ENCODE results near the gene PRM3. TPM values are rescaled to one million over a fixed set of nuclear protein-coding genes. Genes with fewer than 3 reads are reported as not detected.

The PRM3 gene
- total RNA-seq: not detected

GRCh38 chr16:11272921-11273720 lies at the start of gene PRM3:
Gene PRM3 (minus strand): TSS chr16:11273629. CDS start chr16:11273595, 34 bp downstream.
- intact Hi-C loops (cut with DNase I; ENCODE audit: low total_unique reads) (no loop called here), in situ Hi-C loops (cut with MboI; ENCODE audit: low pct_ligation_motif_present in 1 of 4, low pct_unique_long_range_greater_than_20kb in 1 of 4, low sequenced_read_pairs in 3 of 4) (loop anchor here in 2 of 4 donors (25.0 kb wide), 1 partner anchor 89 kb away; no protein-coding TSS in a partner anchor)
- H3K9me3 ChIP-seq: no peaks in the 10 kb centered on the region
- WGBS, 2 donors (ENCODE audit: low coverage in 1 of 2): 88% methylated on average over 30 of the region's 30 CpGs; no CpG with 5 or more reads in 1 of the 2 donors
- H3K27ac ChIP-seq: no peak within 1 kb of the TSS
- TF ChIP-seq CTCF (IDR thresholded peaks at IDR 0.05): no peak
- no peak for TF ChIP-seq EP300 (IDR thresholded peaks at IDR 0.05; ENCODE audit: low read depth)
- TF ChIP-seq POLR2AphosphoS5 (IDR thresholded peaks at IDR 0.05): no peak
- no peak for TF ChIP-seq POLR2A (IDR thresholded peaks at IDR 0.05)
- H3K4me3 ChIP-seq: no peak within 1 kb of the TSS
- H3K4me1 ChIP-seq: no peaks in the 10 kb centered on the region
- H3K27me3 ChIP-seq: no peaks in the 10 kb centered on the region
- H3K36me3 ChIP-seq: no peaks in the 10 kb centered on the region
- no peak for DNase-seq

GRCh38 chr16:11322823-11323222 lies 49.4 kb upstream of the PRM3 start:
- no peaks in the 10 kb centered on the region for H3K27me3 ChIP-seq
- H3K9me3 ChIP-seq: no peaks in the 10 kb centered on the region
- H3K36me3 ChIP-seq: no peaks in the 10 kb centered on the region
- no peak for TF ChIP-seq POLR2A (IDR thresholded peaks at IDR 0.05)
- TF ChIP-seq CTCF (IDR thresholded peaks at IDR 0.05): no peak
- TF ChIP-seq POLR2AphosphoS5 (IDR thresholded peaks at IDR 0.05): no peak
- TF ChIP-seq EP300 (IDR thresholded peaks at IDR 0.05; ENCODE audit: low read depth): no peak
- WGBS, 2 donors (ENCODE audit: low coverage in 1 of 2): 90% methylated on average over 3 of the region's 3 CpGs; no CpG with 5 or more reads in 1 of the 2 donors
- in situ Hi-C loops (cut with MboI; ENCODE audit: low pct_ligation_motif_present in 1 of 4, low pct_unique_long_range_greater_than_20kb in 1 of 4, low sequenced_read_pairs in 3 of 4): no loop called here
- H3K27ac ChIP-seq: no peak overlapping the region
- intact Hi-C loops (cut with DNase I; ENCODE audit: low total_unique reads): no loop called here
- peaks cover 0 to 2% (median under 1%) of the 10 kb centered on the region in 4 donors for H3K4me1 ChIP-seq
- no peak overlapping the region for H3K4me3 ChIP-seq
- DNase-seq: no peak

- WGBS, 2 donors (ENCODE audit: low coverage in 1 of 2): 67 to 79% methylated on average over 2 to 5 of the region's 5 CpGs
- Histone ChIP-seq H3K27me3 (no peaks in the 10 kb centered on the region), H3K4me3 (no peak overlapping the region), H3K36me3 (no peaks in the 10 kb centered on the region), H3K27ac (no peak overlapping the region), H3K9me3 (no peaks in the 10 kb centered on the region), H3K4me1 (no peaks in the 10 kb centered on the region)
- intact Hi-C loops (cut with DNase I; ENCODE audit: low total_unique reads): no loop called here
- no peak for TF ChIP-seq POLR2AphosphoS5 (IDR thresholded peaks at IDR 0.05)
- no peak for TF ChIP-seq EP300 (IDR thresholded peaks at IDR 0.05; ENCODE audit: low read depth)
- TF ChIP-seq CTCF (IDR thresholded peaks at IDR 0.05): no peak
- no peak for TF ChIP-seq POLR2A (IDR thresholded peaks at IDR 0.05)
- in situ Hi-C loops (cut with MboI; ENCODE audit: low pct_ligation_motif_present in 1 of 4, low pct_unique_long_range_greater_than_20kb in 1 of 4, low sequenced_read_pairs in 3 of 4): no loop called here
- no peak for DNase-seq
Measured at GRCh38 chr16:11321662-11322061, 48.2 kb upstream of the PRM3 start.

- WGBS, 2 donors (ENCODE audit: low coverage in 1 of 2): 65% methylated on average over 10 of the region's 10 CpGs; no CpG with 5 or more reads in 1 of the 2 donors
- Histone ChIP-seq H3K27ac (no peak overlapping the region), H3K27me3 (no peaks in the 10 kb centered on the region), H3K36me3 (no peaks in the 10 kb centered on the region), H3K4me1 (no peaks in the 10 kb centered on the region), H3K4me3 (no peak overlapping the region), H3K9me3 (no peaks in the 10 kb centered on the region)
- no peak for DNase-seq
- in situ Hi-C loops (cut with MboI; ENCODE audit: low pct_ligation_motif_present in 1 of 4, low pct_unique_long_range_greater_than_20kb in 1 of 4, low sequenced_read_pairs in 3 of 4) (no loop called here), intact Hi-C loops (cut with DNase I; ENCODE audit: low total_unique reads) (no loop called here)
- TF ChIP-seq CTCF (IDR thresholded peaks at IDR 0.05): no peak
- no peak for TF ChIP-seq POLR2A (IDR thresholded peaks at IDR 0.05)
- no peak for TF ChIP-seq POLR2AphosphoS5 (IDR thresholded peaks at IDR 0.05)
- no peak for TF ChIP-seq EP300 (IDR thresholded peaks at IDR 0.05; ENCODE audit: low read depth)
Measured at GRCh38 chr16:11320170-11320569, 46.7 kb upstream of the PRM3 start.
